GM23248 (cell line): ENCODE measurements around the gene KL.

Experiments
- EZH2 ChIP-seq: fragments of 200-600 bp; sonication (generic); IDR thresholded peaks from 2 replicates; pipeline ENCODE4 v1.6.1; 2018; ENCODE audit warnings: antibody characterized with exemption, mild to moderate bottlenecking; ENCODE audit not compliant: insufficient read depth, poor library complexity, severe bottlenecking
- EZH2phosphoT487 ChIP-seq: fragments of 200-600 bp; sonication (generic); IDR thresholded peaks from 2 replicates; pipeline ENCODE4 v1.6.1; 2018; ENCODE audit warnings: antibody characterized with exemption, moderate library complexity, mild to moderate bottlenecking, low read depth; ENCODE audit not compliant: insufficient read depth

DNA sequence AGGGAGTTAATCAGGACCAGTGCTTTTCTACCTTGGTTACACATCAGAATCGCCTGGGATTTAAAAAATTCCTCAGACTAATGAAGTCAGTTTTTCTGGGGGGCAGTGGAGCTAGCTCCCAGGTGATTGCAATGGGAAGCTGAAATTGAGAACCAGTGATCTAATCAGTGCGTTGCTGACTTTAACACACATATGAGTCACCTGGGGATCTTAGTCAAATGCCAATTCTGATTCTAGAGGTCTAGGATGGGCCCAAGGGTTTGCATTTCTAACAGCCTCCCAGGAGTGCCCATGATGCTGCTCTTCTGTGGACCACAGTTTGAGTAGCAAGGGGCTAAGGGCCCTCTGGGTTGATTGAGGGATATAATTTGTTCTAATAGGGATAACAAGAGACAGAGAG lies 54.5 kb downstream of the KL start:
- TF ChIP-seq EZH2: no peak
- TF ChIP-seq EZH2phosphoT487: no peak
